NCI-H82 treated with DMSO at 0.1 percent for 48 hours (cell line): ENCODE results near the gene UBASH3B.

ENCODE experiments used
- DNase-seq: peaks from one replicate; lab custom pipeline; 2025; ENCODE audit not compliant: unreplicated experiment; lab: John Stamatoyannopoulos, UW

The UBASH3B gene

GRCh38 chr11:122751292-122752070, 96.0 kb downstream of the UBASH3B start:
- DNase-seq, result no peak

GRCh38 chr11:122754028-122754427, 98.5 kb downstream of the UBASH3B start:
- DNase-seq, result no peak

GRCh38 chr11:122754553-122755322, 99.2 kb downstream of the UBASH3B start:
- no peak for DNase-seq

GRCh38 chr11:122755409-122755808, 99.9 kb downstream of the UBASH3B start:
- no peak for DNase-seq

GRCh38 chr11:122755941-122756340, 100.4 kb downstream of the UBASH3B start:
- no peak for DNase-seq

- DNase-seq, result no peak
Observed at GRCh38 chr11:122756417-122756816, 100.9 kb downstream of the UBASH3B start.

- no peak for DNase-seq
Observed at GRCh38 chr11:122757201-122757600, 101.7 kb downstream of the UBASH3B start.

GRCh38 chr11:122758339-122758738, 102.8 kb downstream of the UBASH3B start:
- DNase-seq, result no peak

- DNase-seq, result no peak
Observed at GRCh38 chr11:122758974-122759373, 103.5 kb downstream of the UBASH3B start.

GRCh38 chr11:122763108-122763507, 107.6 kb downstream of the UBASH3B start:
- no peak for DNase-seq

GRCh38 chr11:122764371-122765090, 109.0 kb downstream of the UBASH3B start:
- no peak for DNase-seq

GRCh38 chr11:122765487-122766131, 110.1 kb downstream of the UBASH3B start:
- DNase-seq, result no peak

- no peak for DNase-seq
Observed at GRCh38 chr11:122769126-122769780, 113.7 kb downstream of the UBASH3B start.

GRCh38 chr11:122772945-122773344, 117.4 kb downstream of the UBASH3B start:
- DNase-seq, result no peak

- DNase-seq, result no peak
Observed at GRCh38 chr11:122773781-122774266, 118.3 kb downstream of the UBASH3B start.

GRCh38 chr11:122775675-122776271, 120.3 kb downstream of the UBASH3B start:
- no peak for DNase-seq

GRCh38 chr11:122776546-122776945, 121.0 kb downstream of the UBASH3B start:
- no peak for DNase-seq

GRCh38 chr11:122777343-122777742, 121.8 kb downstream of the UBASH3B start:
- no peak for DNase-seq

GRCh38 chr11:122778148-122778547, 122.6 kb downstream of the UBASH3B start:
- DNase-seq, result no peak

- DNase-seq, result no peak
Observed at GRCh38 chr11:122779047-122779629, 123.6 kb downstream of the UBASH3B start.
